SK-N-SH (cell line): ENCODE measurements around the gene NUMB. TPM values are rescaled to one million over a fixed set of nuclear protein-coding genes. Genes with fewer than 3 reads are reported as not detected.

ENCODE experiments used
- CTCF ChIA-PET: fragments of 300-600, 350-600 bp; formaldehyde crosslinking; extraction: SDS; loops from one replicate; lab custom pipeline; 2021; lab: Yijun Ruan, JAX
- POLR2A ChIA-PET: fragments of 350-600 bp; sonication (Branson Sonifier 250); formaldehyde crosslinking; extraction: SDS; loops from one replicate; lab custom pipeline; 2020; ENCODE audit warnings: antibody characterized with exemption, inconsistent platforms; lab: Yijun Ruan, JAX
- DNase-seq: peaks from one replicate; pipeline ENCODE4 v3.0.0; 2012
- H2AFZ ChIP-seq: fragments of 200-600 bp; sonication (generic); 2 replicates; pipeline ENCODE4 v1.8.1; 2016; ENCODE audit warnings: antibody characterized with exemption, mild to moderate bottlenecking, low read depth
- H3F3A ChIP-seq: fragments of 200-600 bp; sonication (generic); replicated peaks from 2 replicates; pipeline ENCODE3; 2016; ENCODE audit warnings: antibody characterized with exemption, mild to moderate bottlenecking; ENCODE audit not compliant: insufficient read depth
- H3K27ac ChIP-seq, 2 experiments: fragments of 200-500 bp in 1 of 2; fragments of 200-600 bp in 1 of 2; sonication (Bioruptor generic) in 1 of 2; sonication (generic), shearing (Covaris generic) in 1 of 2; 2 replicates each; pipeline versions ENCODE4 v1.5.1 to v1.6.1; 2014 to 2016; ENCODE audit warnings: low read depth in 2 of 2, inconsistent platforms in 1 of 2, low read length in 1 of 2, mild to moderate bottlenecking in 1 of 2, mixed read lengths in 1 of 2
- H3K27me3 ChIP-seq: fragments of 200-600 bp; sonication (generic), shearing (Covaris generic); 2 replicates; pipeline ENCODE4 v1.6.1; 2016; ENCODE audit warnings: mixed run types; ENCODE audit not compliant: insufficient read depth
- H3K36me3 ChIP-seq, 2 experiments: fragments of 200-500 bp in 1 of 2; fragments of 200-600 bp in 1 of 2; sonication (Bioruptor generic) in 1 of 2; sonication (generic) in 1 of 2; replicated peaks in 1 of 2; 2 replicates each; pipeline versions ENCODE3 to v1.5.1; 2014 to 2016; ENCODE audit warnings: low read length in 1 of 2, mild to moderate bottlenecking in 1 of 2; ENCODE audit not compliant: insufficient read depth in 2 of 2, control insufficient read depth in 1 of 2
- H3K4me1 ChIP-seq, 2 experiments: fragments of 200-500 bp in 1 of 2; fragments of 200-600 bp in 1 of 2; sonication (Bioruptor generic) in 1 of 2; sonication (generic), shearing (Covaris generic) in 1 of 2; 2 replicates each; pipeline versions ENCODE4 v1.5.1 to v1.6.1; 2014 to 2016; ENCODE audit warnings: low read depth in 1 of 2, low read length in 1 of 2, mixed run types in 1 of 2; ENCODE audit not compliant: insufficient read depth in 2 of 2, control insufficient read depth in 1 of 2
- H3K4me2 ChIP-seq: fragments of 200-600 bp; sonication (generic), shearing (Covaris generic); 2 replicates; pipeline ENCODE4 v1.6.1; 2017; ENCODE audit warnings: mixed run types
- H3K4me3 ChIP-seq, 2 experiments: fragments of 200-500 bp in 1 of 2; fragments of 200-600 bp in 1 of 2; sonication (Bioruptor generic) in 1 of 2; sonication (generic), shearing (Covaris generic) in 1 of 2; 2 replicates each; pipeline versions ENCODE4 v1.5.1 to v1.8.1; 2014 to 2016; ENCODE audit warnings: low read depth in 2 of 2, inconsistent platforms in 1 of 2, low read length in 1 of 2, mild to moderate bottlenecking in 1 of 2, mixed read lengths in 1 of 2, moderate library complexity in 1 of 2
- H3K79me2 ChIP-seq: fragments of 200-600 bp; sonication (generic); 2 replicates; pipeline ENCODE4 v1.8.1; 2017; ENCODE audit warnings: mild to moderate bottlenecking; ENCODE audit not compliant: insufficient read depth
- H3K9ac ChIP-seq: fragments of 200-600 bp; sonication (generic); 2 replicates; pipeline ENCODE4 v1.6.1; 2017; ENCODE audit warnings: mixed run types
- H3K9me2 ChIP-seq: fragments of 200-600 bp; sonication (generic); 2 replicates; pipeline ENCODE4 v1.6.1; 2017; ENCODE audit warnings: mixed run types
- H3K9me3 ChIP-seq: fragments of 200-600 bp; sonication (generic); 2 replicates; pipeline ENCODE4 v1.6.1; 2017; ENCODE audit warnings: mixed run types, mild to moderate bottlenecking, moderate library complexity
- H4K20me1 ChIP-seq: fragments of 200-600 bp; sonication (generic); 2 replicates; pipeline ENCODE4 v1.6.1; 2017; ENCODE audit warnings: mild to moderate bottlenecking, mixed run types; ENCODE audit not compliant: insufficient read depth
- CHD2 ChIP-seq: fragments of 150-350 bp; IDR thresholded peaks from 2 replicates; pipeline ENCODE4 v1.6.1; 2018; ENCODE audit warnings: low read length; ENCODE audit not compliant: partially characterized antibody
- CTCF ChIP-seq: fragments of 200-600 bp; sonication (generic); IDR thresholded peaks from 2 replicates; pipeline ENCODE4 v1.6.1; 2017; ENCODE audit warnings: antibody characterized with exemption, mild to moderate bottlenecking, moderate library complexity
- FOXM1 ChIP-seq: IDR thresholded peaks from 2 replicates; pipeline ENCODE4 v1.4.0; 2012; ENCODE audit warnings: low read depth, mild to moderate bottlenecking
- GATA2 ChIP-seq: sonication (generic); formaldehyde crosslinking; IDR thresholded peaks from 2 replicates; pipeline ENCODE4 v1.5.0; 2020; ENCODE audit warnings: mild to moderate bottlenecking, missing genetic modification reagents
- MEF2A ChIP-seq: IDR thresholded peaks from 2 replicates; pipeline ENCODE4 v1.4.0; 2012; ENCODE audit warnings: low read depth, borderline replicate concordance
- MXI1 ChIP-seq: IDR thresholded peaks from 2 replicates; pipeline ENCODE4 v1.6.1; 2012; ENCODE audit warnings: mild to moderate bottlenecking, low read depth, low read length, improper control_type of control experiment
- PBX3 ChIP-seq: IDR thresholded peaks from 2 replicates; pipeline ENCODE4; 2012
- POLR2AphosphoS5 ChIP-seq: IDR thresholded peaks from 2 replicates; pipeline ENCODE4 v1.6.1; 2012; ENCODE audit warnings: low read depth, low read length
- RAD21 ChIP-seq: IDR thresholded peaks from 2 replicates; pipeline ENCODE4 v1.6.1; 2012; ENCODE audit warnings: mild to moderate bottlenecking, low read length
- RXRA ChIP-seq: IDR thresholded peaks from 2 replicates; pipeline ENCODE4 v1.4.0; 2012; ENCODE audit warnings: low read depth, mild to moderate bottlenecking, borderline replicate concordance
- TAF1 ChIP-seq: IDR thresholded peaks from 2 replicates; pipeline ENCODE4 v1.6.1; 2012; ENCODE audit warnings: low read depth, mild to moderate bottlenecking, low read length, moderate library complexity, borderline replicate concordance
- USF2 ChIP-seq: fragments of 150-350 bp; IDR thresholded peaks from 2 replicates; pipeline ENCODE4 v1.6.1; 2017; ENCODE audit warnings: antibody characterized with exemption, low read length, low read depth, borderline replicate concordance
- WGBS: methylation state at CpG from one replicate; pipeline ENCODE4 v1.1.6; 2017; ENCODE audit warnings: low lambda C conversion rate; 5-methylcytosine and 5-hydroxymethylcytosine counted together
- polyA plus RNA-seq, 3 experiments: library from polyadenylated mRNA; depleted of rRNA; stranded (reverse); fragments of >200 nt; gene quantifications; 2 replicates each; pipeline ENCODE4 v1.2.3, GENCODE V29; 2012
- TF ChIP-seq, protein P1 (sequence below): fragments of 150-350 bp; IDR thresholded peaks from 2 replicates; pipeline ENCODE4 v1.6.1; 2016; ENCODE audit warnings: mild to moderate bottlenecking, low read depth, low read length

The NUMB gene
- polyA plus RNA-seq, 1 of the 3 experiments (the other 2 are of a cell fraction) = 58.4 TPM

- WGBS = 28% methylated on average over 2 of the region's 5 CpGs
- POLR2A ChIA-PET = interaction anchor here (0.6 to 2.3 kb wide), 4 partner anchors 14 to 467 kb away, joined by 4 to 11 read pairs (median 5); no protein-coding TSS in a partner anchor
- Histone ChIP-seq H3K9ac (no peak overlapping the region), H2AFZ (peak overlapping the region; percentile 52), H3K4me3 (peak overlapping the region in 1 of 2 experiments; percentile 41; a peak in 2 of 4 replicates), H3K79me2 (no peaks in the 10 kb centered on the region), H3K27ac (peak overlapping the region; percentile 78 to 99), H4K20me1 (no peaks in the 10 kb centered on the region), H3K4me1 (peaks cover 32 to 49% of the 10 kb centered on the region in 2 experiments), H3K9me2 (no peaks in the 10 kb centered on the region), H3F3A (peaks cover 35% of the 10 kb centered on the region), H3K27me3 (no peaks in the 10 kb centered on the region), H3K9me3 (no peaks in the 10 kb centered on the region), H3K4me2 (peak overlapping the region; percentile 64), H3K36me3 (no peaks in the 10 kb centered on the region)
- CTCF ChIA-PET = interaction anchor here (1.1 to 4.6 kb wide), 6 partner anchors 9 to 290 kb away, joined by 3 to 41 read pairs (median 12); no protein-coding TSS in a partner anchor
- TF ChIP-seq PBX3 = 0 out of 2 replicates have a peak, but pooled peaks have one; percentile 4
- TF ChIP-seq TAF1 = no peak
- no peak for DNase-seq
These were observed 5.1 kb upstream of the NUMB start for GRCh38 chr14:73463411-73463810.

DNA sequence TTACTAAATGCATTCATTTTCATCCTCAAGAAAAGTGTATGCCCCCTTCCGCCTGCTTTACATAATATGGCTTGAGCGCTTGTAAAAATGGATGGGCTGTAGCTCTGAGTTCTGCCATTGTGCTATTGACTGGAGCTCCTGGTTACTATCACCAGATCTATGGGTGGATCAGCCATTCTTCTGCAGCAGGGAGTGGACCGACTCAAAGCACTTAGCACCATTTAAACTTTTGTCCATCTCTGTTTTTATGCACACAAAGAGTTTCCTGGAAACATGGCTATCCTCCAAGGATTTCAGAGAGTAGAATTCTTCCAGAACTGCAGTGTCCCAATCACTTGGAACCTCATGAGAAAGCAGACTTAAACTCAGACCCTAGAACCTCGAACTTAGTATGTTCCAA is 4.5 kb upstream of the NUMB start:
- H2AFZ ChIP-seq = peak overlapping the region; percentile 52

More for the DNA sequence above, 4.5 kb upstream of the NUMB start:
- peaks cover 35% of the 10 kb centered on the region for H3F3A ChIP-seq
- no peaks in the 10 kb centered on the region for H4K20me1 ChIP-seq
- ChIA-PET POLR2A (interaction anchor here (0.6 to 2.3 kb wide), 9 partner anchors 9 to 290 kb away, joined by 3 to 11 read pairs (median 4); partner anchors contain the start of gene RIOX1), CTCF (interaction anchor here (1.1 to 4.6 kb wide), 7 partner anchors 9 to 289 kb away, joined by 3 to 41 read pairs (median 11); no protein-coding TSS in a partner anchor)
- WGBS = 48% methylated on average over 4 of the region's 4 CpGs
- peak overlapping the region; percentile 64 for H3K4me2 ChIP-seq
- no peaks in the 10 kb centered on the region for H3K36me3 ChIP-seq
- H3K9ac ChIP-seq = no peak overlapping the region
- peaks cover 32 to 49% of the 10 kb centered on the region in 2 experiments for H3K4me1 ChIP-seq
- H3K9me3 ChIP-seq = no peaks in the 10 kb centered on the region
- no peak for TF ChIP-seq RXRA
- TF ChIP-seq MEF2A = no peak
- no peak for TF ChIP-seq CTCF
- TF ChIP-seq, protein P1, sequence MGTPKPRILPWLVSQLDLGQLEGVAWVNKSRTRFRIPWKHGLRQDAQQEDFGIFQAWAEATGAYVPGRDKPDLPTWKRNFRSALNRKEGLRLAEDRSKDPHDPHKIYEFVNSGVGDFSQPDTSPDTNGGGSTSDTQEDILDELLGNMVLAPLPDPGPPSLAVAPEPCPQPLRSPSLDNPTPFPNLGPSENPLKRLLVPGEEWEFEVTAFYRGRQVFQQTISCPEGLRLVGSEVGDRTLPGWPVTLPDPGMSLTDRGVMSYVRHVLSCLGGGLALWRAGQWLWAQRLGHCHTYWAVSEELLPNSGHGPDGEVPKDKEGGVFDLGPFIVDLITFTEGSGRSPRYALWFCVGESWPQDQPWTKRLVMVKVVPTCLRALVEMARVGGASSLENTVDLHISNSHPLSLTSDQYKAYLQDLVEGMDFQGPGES = no peak
- TF ChIP-seq FOXM1 = no peak
- TF ChIP-seq GATA2 = peak; percentile 68
- TF ChIP-seq USF2 = no peak
- TF ChIP-seq MXI1 = peak; percentile 10; the same call in 1 of the 2 replicates
- no peak for TF ChIP-seq TAF1
- TF ChIP-seq CHD2 = no peak
- TF ChIP-seq POLR2AphosphoS5 = no peak
- TF ChIP-seq RAD21 = no peak
- peaks cover 6% of the 10 kb centered on the region for H3K79me2 ChIP-seq
- peak overlapping the region in 1 of 2 experiments; percentile 41; a peak in 2 of 4 replicates for H3K4me3 ChIP-seq
- H3K27ac ChIP-seq = peak overlapping the region; percentile 78 to 99
- DNase-seq = peak; percentile 48
- H3K9me2 ChIP-seq = no peaks in the 10 kb centered on the region
- H3K27me3 ChIP-seq = no peaks in the 10 kb centered on the region
